ENCODE measurements around the gene ZNF618. TPM values are rescaled to one million over a fixed set of nuclear protein-coding genes. Genes with fewer than 3 reads are reported as not detected.

Gene ZNF618
- total RNA-seq, 4 donors from 2014 or later = 0.68 to 2.1 (median 1.3) TPM

DNA sequence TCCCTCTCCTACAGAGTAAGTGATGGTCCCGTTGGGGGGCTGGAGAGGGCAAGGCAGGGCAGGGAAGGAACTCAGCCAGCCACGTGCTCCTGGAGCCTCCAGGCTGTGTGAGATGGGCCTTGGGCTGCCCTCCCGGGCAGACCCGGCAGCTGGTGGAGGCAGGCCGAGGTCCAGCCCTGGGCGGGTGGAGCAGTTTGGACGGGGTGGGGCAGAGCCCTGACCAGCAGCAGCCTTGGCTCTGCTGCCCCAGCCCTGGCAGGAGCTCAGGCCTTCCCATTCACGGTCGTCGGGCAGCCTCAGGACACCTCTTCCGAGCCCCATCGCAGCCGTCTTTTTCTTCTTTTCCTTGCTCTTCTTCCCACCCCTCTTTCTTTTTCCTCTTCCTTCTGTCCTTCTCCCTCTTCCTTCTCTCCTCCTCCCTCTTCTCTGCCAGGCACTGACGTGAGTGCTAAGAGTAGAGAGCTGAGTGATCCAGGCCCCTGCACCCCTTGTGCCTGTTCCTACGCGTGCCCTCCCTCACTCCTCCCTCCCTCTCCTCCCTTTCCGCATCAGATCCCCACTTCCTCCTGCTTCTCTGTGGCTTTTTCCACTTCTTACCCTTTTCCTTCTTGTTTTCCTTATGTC lies 159.2 kb downstream of the ZNF618 start:
- Histone ChIP-seq H3K9me3 (no peaks in the 10 kb centered on the region), H3K27me3 (no peaks in the 10 kb centered on the region), H3K4me1 (peaks cover 0 to 12% (median 0%) of the 10 kb centered on the region in 3 donors), H3K27ac (no peak overlapping the region), H3K4me3 (no peak overlapping the region), H3K36me3 (peaks cover 0 to 77% (median 5%) of the 10 kb centered on the region in 3 donors)
- intact Hi-C loops (cut with DNase I) = no loop called here
- no peak for DNase-seq
- 92 to 94% methylated on average over 13 to 14 of the region's 17 CpGs for WGBS, 2 donors
- TF ChIP-seq, protein P1, sequence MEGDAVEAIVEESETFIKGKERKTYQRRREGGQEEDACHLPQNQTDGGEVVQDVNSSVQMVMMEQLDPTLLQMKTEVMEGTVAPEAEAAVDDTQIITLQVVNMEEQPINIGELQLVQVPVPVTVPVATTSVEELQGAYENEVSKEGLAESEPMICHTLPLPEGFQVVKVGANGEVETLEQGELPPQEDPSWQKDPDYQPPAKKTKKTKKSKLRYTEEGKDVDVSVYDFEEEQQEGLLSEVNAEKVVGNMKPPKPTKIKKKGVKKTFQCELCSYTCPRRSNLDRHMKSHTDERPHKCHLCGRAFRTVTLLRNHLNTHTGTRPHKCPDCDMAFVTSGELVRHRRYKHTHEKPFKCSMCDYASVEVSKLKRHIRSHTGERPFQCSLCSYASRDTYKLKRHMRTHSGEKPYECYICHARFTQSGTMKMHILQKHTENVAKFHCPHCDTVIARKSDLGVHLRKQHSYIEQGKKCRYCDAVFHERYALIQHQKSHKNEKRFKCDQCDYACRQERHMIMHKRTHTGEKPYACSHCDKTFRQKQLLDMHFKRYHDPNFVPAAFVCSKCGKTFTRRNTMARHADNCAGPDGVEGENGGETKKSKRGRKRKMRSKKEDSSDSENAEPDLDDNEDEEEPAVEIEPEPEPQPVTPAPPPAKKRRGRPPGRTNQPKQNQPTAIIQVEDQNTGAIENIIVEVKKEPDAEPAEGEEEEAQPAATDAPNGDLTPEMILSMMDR (IDR thresholded peaks at IDR 0.05) = no peak
- TF ChIP-seq POLR2A (IDR thresholded peaks at IDR 0.05) = no peak

DNA sequence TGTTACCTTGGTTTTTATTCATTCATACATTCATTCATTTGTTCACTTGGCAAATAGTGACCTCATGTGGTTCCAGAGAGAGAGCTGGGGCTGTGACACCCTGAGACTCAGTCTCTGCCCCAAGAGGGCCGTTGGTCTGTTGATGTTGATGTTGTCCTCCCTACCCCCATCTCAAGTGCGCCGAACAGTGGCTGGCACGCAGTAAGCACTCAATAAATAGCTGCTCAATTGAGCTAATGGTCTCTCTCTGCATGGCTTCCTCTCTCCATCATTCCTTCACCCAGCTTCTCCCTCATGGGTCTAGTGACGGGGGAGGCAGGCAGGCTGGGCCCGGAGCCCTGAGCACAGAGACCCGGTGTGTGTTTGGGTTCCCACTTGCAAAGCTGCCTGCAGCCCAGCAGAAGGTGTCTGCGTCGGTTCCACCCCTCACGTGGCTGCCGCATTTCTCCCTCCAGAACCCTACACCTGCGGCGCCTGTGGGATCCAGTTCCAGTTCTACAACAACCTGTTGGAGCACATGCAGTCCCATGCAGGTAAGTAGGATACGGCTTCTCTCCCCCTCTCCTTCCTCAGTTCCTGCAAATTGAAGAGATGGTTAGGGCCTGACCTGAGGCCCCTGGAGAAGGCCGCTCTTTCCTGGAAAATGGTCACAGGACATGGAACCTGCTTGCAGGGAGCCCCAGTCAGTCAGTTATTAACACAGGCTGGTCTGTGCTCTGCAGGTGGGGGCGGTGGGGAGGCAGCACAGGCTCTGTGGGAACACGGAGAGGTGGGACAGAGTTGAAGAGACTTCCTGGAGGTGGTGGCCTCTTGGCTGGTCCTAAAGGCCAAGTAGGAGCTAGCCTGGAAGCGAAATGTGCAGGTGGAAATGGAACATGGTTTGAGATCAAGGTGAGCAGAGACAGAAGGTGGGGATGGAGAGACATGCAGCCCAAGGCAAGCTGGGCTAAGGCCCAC lies 160.0 kb downstream of the ZNF618 start:
- H3K4me1 ChIP-seq = peaks cover 0 to 12% (median 0%) of the 10 kb centered on the region in 3 donors
- no peak overlapping the region for H3K4me3 ChIP-seq
- peaks cover 0 to 77% (median 5%) of the 10 kb centered on the region in 3 donors for H3K36me3 ChIP-seq
- 85 to 94% methylated on average over 11 to 18 of the region's 18 CpGs for WGBS, 2 donors
- TF ChIP-seq, protein P1 (IDR thresholded peaks at IDR 0.05) = no peak
- TF ChIP-seq POLR2A (IDR thresholded peaks at IDR 0.05) = no peak
- DNase-seq = no peak
- no peaks in the 10 kb centered on the region for H3K9me3 ChIP-seq
- intact Hi-C loops (cut with DNase I) = no loop called here
- H3K27me3 ChIP-seq = no peaks in the 10 kb centered on the region
- no peak overlapping the region for H3K27ac ChIP-seq

DNA sequence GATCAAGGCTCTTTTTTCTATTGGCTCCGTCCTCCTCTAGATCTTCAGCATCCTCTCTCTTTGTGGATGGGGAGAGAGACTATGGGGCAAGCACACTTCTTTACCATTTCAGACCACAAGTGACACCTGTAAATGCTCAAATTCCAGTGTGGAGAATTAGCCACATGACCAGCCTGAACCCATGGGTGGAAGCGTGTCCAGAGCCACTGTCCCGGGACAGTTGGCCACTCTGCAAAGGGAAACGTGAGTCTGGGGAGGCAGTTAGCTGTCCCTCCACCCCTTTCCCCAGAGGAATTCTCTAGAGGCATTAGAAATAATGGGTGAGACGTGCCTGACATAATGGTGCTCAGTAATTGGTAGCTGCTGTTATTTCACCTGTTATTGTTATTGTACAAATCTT lies 161.1 kb downstream of the ZNF618 start:
- Histone ChIP-seq H3K9me3 (no peaks in the 10 kb centered on the region), H3K36me3 (peaks cover 0 to 76% (median 5%) of the 10 kb centered on the region in 3 donors), H3K27ac (no peak overlapping the region), H3K4me3 (no peak overlapping the region), H3K4me1 (peaks cover 0 to 12% (median 0%) of the 10 kb centered on the region in 3 donors), H3K27me3 (no peaks in the 10 kb centered on the region)
- intact Hi-C loops (cut with DNase I) = no loop called here
- 74 to 77% methylated on average over 5 of the region's 5 CpGs for WGBS, 2 donors
- TF ChIP-seq POLR2A (IDR thresholded peaks at IDR 0.05) = no peak
- TF ChIP-seq, protein P1 (IDR thresholded peaks at IDR 0.05) = no peak
- no peak for DNase-seq

DNA sequence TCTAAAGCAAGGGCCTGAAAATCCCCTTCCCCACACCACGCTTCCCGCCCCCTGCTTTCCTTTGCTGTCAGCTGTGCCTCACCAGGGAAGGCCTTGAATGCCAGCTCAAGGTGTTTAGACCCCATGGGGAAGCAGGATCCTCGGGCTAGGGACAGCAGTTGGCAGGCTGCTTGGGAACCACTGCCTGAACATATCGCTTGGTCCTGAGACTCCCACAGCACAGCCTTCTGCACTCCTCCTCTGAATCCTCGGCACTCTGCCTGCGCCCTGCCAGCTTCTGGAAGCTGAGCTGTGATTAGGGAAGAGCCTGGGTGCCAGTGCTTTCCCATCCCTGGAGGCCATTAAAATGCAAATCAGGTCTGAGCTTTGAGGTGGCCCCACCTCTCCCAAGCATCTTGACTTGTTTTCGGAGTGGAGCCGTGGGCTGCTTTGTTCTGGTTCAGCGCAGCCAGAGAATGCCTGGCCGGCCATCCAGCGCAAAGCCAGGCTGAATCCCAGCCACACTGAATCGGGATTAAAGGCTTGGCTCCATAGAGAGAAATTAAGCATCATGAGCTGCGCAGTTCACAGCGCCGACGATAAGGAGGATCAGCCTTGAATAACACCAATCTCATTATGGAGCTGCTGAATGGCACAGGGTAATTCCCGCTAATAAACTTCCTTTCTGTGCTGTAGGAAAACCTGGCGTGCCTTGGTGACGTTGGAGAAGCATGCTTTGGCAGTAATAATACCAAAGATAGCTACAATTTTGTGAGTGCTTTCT lies 162.0 kb downstream of the ZNF618 start:
- Histone ChIP-seq H3K36me3 (peaks cover 0 to 69% (median 5%) of the 10 kb centered on the region in 3 donors), H3K4me1 (peaks cover 0 to 12% (median 0%) of the 10 kb centered on the region in 3 donors), H3K4me3 (no peak overlapping the region), H3K27me3 (no peaks in the 10 kb centered on the region), H3K9me3 (no peaks in the 10 kb centered on the region), H3K27ac (no peak overlapping the region)
- WGBS, 2 donors = 52 to 53% methylated on average over 6 to 11 of the region's 19 CpGs
- no peak for TF ChIP-seq POLR2A (IDR thresholded peaks at IDR 0.05)
- TF ChIP-seq, protein P1 (IDR thresholded peaks at IDR 0.05) = no peak
- DNase-seq = no peak
- intact Hi-C loops (cut with DNase I) = no loop called here

All from esophagus squamous epithelium (tissue), 5 donors.